Activated CD4-positive, alpha-beta T cell treated with anti-CD3 and anti-CD28 coated beads, Interleukin-2, amount 50 U/mL, for 24 hours (primary cell): ENCODE results near the gene RPL35.
"Not testable (repeated sequence)": the region's sequence is repeated elsewhere in the genome, so short reads cannot be mapped to it uniquely, and the experiment has no call there.

Experiments
- DNase-seq, 2 donors: peaks; one replicate each; pipeline ENCODE4 v3.0.0-alpha.2; 2020; ENCODE audit warnings: low read depth in 1 of 2, low spot score in 1 of 2

RPL35 gene

GRCh38 chr9:124852829-124853531 is 8.8 kb downstream of the RPL35 start, which contains the start of gene WDR38:
WDR38 (plus strand) TSS chr9:124853460; CDS start chr9:124853532, 72 bp downstream.
- DNase-seq = peak; percentile 54 to 67

GRCh38 chr9:124852121-124852828 is 9.5 kb downstream of the RPL35 start:
- DNase-seq = no peak

GRCh38 chr9:124849801-124850200 is 12.0 kb downstream of the RPL35 start:
- no peak for DNase-seq

DNA sequence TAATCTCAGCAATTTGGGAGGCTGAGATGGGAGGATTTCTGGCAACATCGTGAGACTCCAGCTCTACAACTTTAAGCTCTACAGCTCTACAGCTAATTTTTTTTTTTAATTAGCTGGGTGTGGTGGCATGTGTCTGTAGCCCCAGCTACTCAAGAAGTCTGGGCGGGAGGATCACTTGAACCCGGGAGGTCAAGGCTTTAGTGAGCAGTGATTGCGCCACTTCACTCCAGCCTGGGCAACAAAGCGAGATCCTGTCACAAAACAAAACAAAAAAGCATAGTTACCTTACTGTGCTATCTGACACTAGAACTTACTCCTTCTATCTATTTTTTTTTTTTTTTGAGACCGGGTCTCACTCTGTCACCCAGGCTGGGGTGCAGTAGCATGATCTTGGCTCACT is 14.8 kb downstream of the RPL35 start:
- DNase-seq = no peak

DNA sequence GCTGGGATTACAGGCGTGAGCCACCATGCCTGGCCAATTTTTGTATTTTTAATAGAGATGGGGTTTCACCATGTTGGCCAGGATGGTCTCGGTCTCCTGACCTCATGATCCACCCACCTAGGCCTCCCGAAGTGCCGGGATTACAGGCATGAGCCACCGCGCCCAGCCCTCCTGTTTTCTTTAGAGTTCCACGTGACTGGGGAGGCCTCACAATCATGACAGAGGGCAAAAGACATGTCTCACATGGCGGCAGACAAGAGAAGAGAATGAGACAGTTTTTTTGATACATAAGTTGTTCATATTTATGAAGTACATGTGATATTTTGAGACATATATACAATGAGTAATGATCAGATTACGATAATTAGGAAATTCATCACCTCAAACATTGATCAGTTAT is 15.3 kb downstream of the RPL35 start:
- not testable (repeated sequence) for DNase-seq

- DNase-seq = no peak
These were observed 17.5 kb downstream of the RPL35 start for GRCh38 chr9:124844291-124844690.

DNA sequence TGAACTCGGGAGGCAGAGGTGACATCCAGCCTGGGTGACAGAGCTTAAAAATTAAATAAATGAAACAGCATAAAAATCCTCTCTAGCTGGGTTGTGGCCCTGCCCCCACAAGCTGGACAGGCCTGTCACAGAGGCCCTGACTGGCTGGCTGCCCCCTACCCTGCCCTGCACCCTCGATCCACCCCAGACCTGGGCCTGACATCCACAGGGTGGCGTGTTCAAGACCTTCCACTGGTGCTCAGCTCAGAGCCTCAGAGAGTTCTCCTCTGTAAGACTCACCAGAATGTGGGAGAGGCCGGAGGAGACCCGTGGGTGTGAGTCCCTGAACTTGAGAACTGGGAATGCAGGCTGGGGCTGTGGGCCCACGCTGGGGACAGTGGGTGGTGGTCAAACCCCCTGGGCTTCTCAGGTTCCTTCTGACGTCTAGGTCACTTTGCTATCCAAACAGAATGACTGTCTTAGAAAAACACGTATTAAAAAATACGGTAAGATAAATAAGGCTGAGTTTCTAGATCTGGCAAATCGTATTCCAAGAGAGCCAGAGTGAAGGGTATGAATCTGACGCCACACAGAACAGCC is 18.2 kb downstream of the RPL35 start:
- no peak for DNase-seq

- DNase-seq = no peak
These were observed 20.5 kb downstream of the RPL35 start for GRCh38 chr9:124841075-124841821.

GRCh38 chr9:124840300-124840833 is 21.4 kb downstream of the RPL35 start:
- DNase-seq = no peak

- DNase-seq = no peak
These were observed 22.0 kb downstream of the RPL35 start for GRCh38 chr9:124839612-124840299.

GRCh38 chr9:124838567-124839275 is 23.0 kb downstream of the RPL35 start:
- DNase-seq = not testable (repeated sequence)

GRCh38 chr9:124838132-124838531 is 23.6 kb downstream of the RPL35 start:
- DNase-seq = not testable (repeated sequence)

DNA sequence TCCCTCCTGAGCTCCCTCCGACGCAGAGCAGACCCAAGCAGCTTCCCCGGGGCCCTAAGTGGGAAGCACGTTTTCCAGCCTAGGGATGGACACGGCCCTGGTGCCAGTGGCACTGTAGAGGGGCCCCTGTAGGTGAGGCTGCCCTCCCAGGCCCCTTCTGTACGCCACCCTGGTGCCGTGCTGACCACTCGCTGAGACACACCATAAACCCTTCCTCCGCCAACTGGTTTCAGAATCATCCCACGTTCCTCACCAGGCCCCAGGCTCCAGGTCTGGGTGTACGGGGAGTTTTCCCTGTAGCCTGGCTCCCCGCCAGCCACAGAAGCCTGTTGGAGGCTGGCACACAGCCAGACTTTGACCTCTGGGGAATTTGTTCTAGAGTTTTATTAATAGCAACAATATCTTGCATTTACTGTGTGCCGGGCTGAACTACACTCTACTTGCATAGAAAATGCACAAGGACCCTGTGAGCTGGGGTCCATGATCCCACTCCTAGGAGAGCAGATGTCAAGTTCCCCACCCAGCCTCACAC is 26.7 kb downstream of the RPL35 start:
- no peak for DNase-seq

GRCh38 chr9:124834591-124834990 is 27.2 kb downstream of the RPL35 start:
- no peak for DNase-seq

GRCh38 chr9:124831642-124832364 is 30.0 kb downstream of the RPL35 start:
- no peak for DNase-seq

DNA sequence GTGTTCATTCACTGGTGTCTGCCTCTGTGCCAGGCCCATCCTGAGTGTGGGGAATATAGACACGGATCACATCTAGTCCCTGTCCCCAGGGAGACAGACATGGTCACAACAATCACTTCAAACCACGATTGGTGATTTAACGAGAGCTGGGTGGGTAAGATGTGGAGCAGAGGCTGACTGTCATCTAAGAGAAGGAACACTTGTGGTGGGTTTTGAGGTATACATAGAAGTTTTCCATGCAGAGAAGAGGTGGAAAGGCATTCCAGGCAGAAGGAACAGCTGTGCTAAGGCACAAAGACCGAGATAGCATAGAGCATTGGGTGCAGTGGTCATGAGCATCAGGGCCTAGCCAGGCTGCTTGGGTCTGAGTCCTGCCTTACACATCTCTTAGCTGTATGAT is 31.2 kb downstream of the RPL35 start:
- DNase-seq = no peak

DNA sequence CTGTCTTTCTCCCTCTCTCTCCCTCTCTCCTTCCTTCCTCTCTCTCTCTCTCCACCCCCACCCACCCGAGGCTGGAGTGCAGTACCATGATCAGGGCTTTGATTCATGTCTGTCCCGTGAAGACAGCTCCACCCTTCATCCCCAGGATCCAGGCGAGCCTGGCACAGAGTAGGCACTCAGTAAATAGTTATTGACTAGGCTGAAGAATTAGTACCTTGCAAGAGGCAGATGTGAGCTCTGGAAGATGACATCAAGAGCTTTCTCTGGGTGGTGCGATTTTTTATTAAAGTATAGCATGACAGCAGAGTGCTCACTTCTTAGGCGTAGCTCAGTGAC is 32.5 kb downstream of the RPL35 start:
- DNase-seq = no peak

DNA sequence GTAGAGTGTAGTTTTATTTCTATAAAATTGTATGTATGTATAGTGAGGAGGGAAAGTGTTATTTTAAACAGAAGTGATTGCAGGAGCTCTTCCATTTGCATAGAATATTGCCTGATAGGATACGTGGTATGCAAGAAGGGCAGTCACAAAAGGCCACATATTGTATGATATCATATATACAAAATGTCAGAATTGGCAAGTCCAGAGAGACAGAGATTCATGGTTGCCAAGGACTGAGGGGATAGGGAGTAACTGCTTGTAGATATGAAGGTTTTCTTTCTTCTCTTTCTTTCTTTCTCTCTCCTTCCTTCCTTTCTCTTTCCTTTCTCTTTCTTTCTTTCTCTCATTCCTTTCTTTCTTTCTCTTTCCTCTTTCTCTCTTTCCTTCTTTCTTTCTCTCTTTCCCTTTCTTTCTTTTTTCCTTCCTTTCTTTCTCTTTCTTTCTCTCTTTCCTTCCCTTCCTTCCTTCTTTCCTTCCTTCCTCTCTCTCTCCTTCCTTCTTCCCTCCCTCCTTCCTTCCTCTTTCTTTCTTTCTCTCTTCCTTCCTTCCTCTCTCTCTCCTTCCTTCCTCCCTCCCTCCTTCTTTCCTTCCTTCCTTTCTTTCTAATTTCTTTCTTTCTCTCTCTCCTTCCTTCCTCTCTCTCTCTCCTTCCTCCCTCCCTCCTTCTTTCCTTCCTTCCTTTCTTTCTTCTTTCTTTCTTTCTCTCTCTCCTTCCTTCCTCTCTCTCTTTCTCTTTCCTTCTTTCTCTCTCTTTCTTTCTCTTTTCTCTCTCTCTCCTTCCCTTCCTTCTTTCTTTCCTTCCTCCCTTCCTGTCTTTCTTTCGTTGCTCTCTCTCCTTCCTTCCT is 33.0 kb downstream of the RPL35 start:
- no peak for DNase-seq
